ENCODE results near the gene C4orf33.

C4orf33 gene

GRCh38 chr4:129080129-129080528 is 15.8 kb upstream of the C4orf33 start:
- TF ChIP-seq CTCF (IDR thresholded peaks at IDR 0.05; ENCODE audit: extremely low read depth, insufficient read depth, missing control alignments): no peak
- DNase-seq (ENCODE audit: low spot score): no peak
- in situ Hi-C loops (cut with MboI; ENCODE audit: low pct_unique_long_range_greater_than_20kb, low sequenced_read_pairs, unreplicated experiment): no loop called here

DNA sequence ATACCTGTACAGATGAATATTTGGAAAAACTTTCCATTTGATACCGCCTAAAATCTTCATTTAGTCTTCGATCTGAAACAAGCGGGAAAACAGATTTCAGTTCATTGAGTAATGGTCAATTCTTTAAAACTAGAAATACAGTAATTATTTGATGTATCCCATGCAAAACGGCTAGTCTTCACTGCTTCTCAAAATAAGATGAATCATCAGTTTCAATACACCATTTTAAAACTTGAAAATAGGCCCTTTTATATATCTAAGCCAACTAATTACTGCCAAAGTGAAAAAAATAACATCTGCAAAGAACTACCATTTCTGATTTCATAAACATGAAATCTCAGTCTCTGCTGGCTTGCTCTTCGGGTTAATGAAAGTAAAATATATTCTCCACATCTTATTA is 13.7 kb upstream of the C4orf33 start:
- no peak for DNase-seq (ENCODE audit: low spot score)
- no peak for TF ChIP-seq CTCF (IDR thresholded peaks at IDR 0.05; ENCODE audit: extremely low read depth, insufficient read depth, missing control alignments)
- in situ Hi-C loops (cut with MboI; ENCODE audit: low pct_unique_long_range_greater_than_20kb, low sequenced_read_pairs, unreplicated experiment): no loop called here

DNA sequence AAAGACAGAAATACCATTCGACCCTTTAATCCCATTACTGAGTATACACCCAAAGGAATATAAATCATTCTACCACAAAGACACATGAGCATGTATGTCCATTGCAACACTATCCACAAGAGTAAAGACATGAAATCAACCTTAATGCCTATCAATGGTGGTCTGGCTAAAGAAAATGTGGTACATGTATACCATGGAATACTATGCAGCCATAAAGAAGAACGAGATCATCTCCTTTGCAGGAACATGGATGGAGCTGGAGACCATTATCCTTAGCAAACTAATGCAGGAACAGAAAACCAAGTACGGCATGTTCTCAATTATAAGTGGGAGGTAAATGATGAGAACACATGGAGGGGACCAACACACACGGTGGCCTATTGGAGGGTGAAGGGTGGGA is 10.5 kb upstream of the C4orf33 start:
- in situ Hi-C loops (cut with MboI; ENCODE audit: low pct_unique_long_range_greater_than_20kb, low sequenced_read_pairs, unreplicated experiment): no loop called here
- no peak for DNase-seq (ENCODE audit: low spot score)
- no peak for TF ChIP-seq CTCF (IDR thresholded peaks at IDR 0.05; ENCODE audit: extremely low read depth, insufficient read depth, missing control alignments)

DNA sequence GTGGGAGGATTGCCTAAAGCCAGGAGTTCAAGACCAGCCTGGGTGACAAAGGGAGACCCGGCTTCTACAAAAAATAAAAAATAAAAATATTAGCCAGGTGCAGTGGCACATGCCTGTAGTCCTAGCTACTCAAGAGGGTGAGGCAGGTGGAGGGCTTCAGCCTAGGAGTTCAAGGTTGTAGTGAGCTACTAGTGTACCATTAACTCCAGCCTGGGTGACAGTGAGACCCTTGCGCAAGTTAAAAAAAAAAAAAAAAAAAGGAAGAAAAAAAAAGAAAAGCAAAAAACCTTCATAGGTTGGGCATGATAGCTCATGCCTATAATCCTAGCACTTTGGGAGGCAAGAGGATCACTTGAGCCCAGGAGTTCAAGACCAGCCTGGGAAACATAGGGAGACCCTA is 8.4 kb upstream of the C4orf33 start:
- no peak for TF ChIP-seq CTCF (IDR thresholded peaks at IDR 0.05; ENCODE audit: extremely low read depth, insufficient read depth, missing control alignments)
- in situ Hi-C loops (cut with MboI; ENCODE audit: low pct_unique_long_range_greater_than_20kb, low sequenced_read_pairs, unreplicated experiment): no loop called here
- no peak for DNase-seq (ENCODE audit: low spot score)

GRCh38 chr4:129092631-129093190 is 3.2 kb upstream of the C4orf33 start:
- DNase-seq (ENCODE audit: low spot score): no peak
- TF ChIP-seq CTCF (IDR thresholded peaks at IDR 0.05; ENCODE audit: extremely low read depth, insufficient read depth, missing control alignments): no peak
- in situ Hi-C loops (cut with MboI; ENCODE audit: low pct_unique_long_range_greater_than_20kb, low sequenced_read_pairs, unreplicated experiment): no loop called here

DNA sequence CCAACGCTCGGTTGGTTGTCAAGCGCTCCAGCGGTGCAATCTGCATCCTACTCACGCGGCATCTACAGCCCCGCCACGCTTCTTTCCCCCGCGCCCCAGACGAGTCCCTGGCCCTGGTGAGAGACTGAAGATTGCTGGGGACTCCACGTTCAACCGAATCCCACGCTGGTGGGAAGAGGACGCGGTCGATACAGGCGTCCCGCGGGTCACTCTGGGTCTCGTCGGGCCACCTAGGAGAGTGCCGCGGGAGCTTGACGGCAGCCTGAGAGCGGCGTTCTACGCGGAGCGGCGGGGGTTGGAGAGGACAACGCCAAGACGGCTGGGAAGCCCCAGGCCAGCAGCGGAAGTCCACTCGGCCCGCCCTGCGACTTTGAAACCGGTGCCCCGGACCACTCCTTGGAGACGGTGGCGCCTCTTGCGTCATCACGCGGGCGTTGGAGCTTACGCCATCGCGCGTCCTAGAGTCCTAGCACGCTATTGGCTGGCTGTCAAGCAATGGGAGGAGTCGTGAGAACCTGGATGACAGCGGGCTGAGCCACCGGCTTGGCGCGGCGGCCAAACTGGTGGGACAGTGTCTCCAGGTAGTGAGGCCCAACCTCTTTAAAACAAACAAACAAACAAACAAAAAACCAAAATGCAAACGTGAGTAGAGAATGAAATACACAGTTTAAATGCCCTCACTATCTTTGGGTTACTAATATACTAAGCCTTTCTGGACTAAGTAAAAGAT is 2.6 kb upstream of the C4orf33 start, which contains the start of gene SCLT1:
TSS of gene SCLT1 (minus strand) at position 349 of the 730 bp plus-strand sequence. CDS start 436 bp downstream, outside the sequence.
- no peak for TF ChIP-seq CTCF (IDR thresholded peaks at IDR 0.05; ENCODE audit: extremely low read depth, insufficient read depth, missing control alignments)
- in situ Hi-C loops (cut with MboI; ENCODE audit: low pct_unique_long_range_greater_than_20kb, low sequenced_read_pairs, unreplicated experiment): no loop called here
- peak; percentile 89 for DNase-seq (ENCODE audit: low spot score)
